Neuronal stem cell (in vitro differentiated cells): ENCODE data around the gene SLC25A45.

Source experiments
- DNase-seq: peaks from one replicate; pipeline ENCODE4 v3.0.0-alpha.2; 2013; ENCODE audit warnings: low spot score
- H2AFZ ChIP-seq: one replicate; pipeline ENCODE4 v1.6.1; 2013; ENCODE audit warnings: mild to moderate bottlenecking, low read length, inconsistent platforms
- H2AK5ac ChIP-seq: 2 replicates; pipeline ENCODE4 v1.6.1; 2013; ENCODE audit warnings: low read depth, mild to moderate bottlenecking, inconsistent platforms, low read length, moderate library complexity, mixed read lengths
- H2BK120ac ChIP-seq: 2 replicates; pipeline ENCODE4 v1.6.1; 2013; ENCODE audit warnings: low read depth, mild to moderate bottlenecking, inconsistent platforms, low read length, moderate library complexity, mixed read lengths
- H2BK12ac ChIP-seq: one replicate; pipeline ENCODE4 v1.6.1; 2013; ENCODE audit warnings: low read length, inconsistent platforms
- H2BK15ac ChIP-seq: 2 replicates; pipeline ENCODE4 v1.6.1; 2013; ENCODE audit warnings: mild to moderate bottlenecking, low read length, inconsistent platforms, mixed read lengths
- H2BK5ac ChIP-seq: one replicate; pipeline ENCODE4 v1.6.1; 2013; ENCODE audit warnings: inconsistent platforms, mild to moderate bottlenecking, low read length, moderate library complexity
- H3K14ac ChIP-seq: one replicate; pipeline ENCODE4 v1.6.1; 2013; ENCODE audit warnings: low read length, inconsistent platforms
- H3K18ac ChIP-seq: 2 replicates; pipeline ENCODE4 v1.6.1; 2013; ENCODE audit warnings: low read length, inconsistent platforms
- H3K23ac ChIP-seq: 2 replicates; pipeline ENCODE4 v1.6.1; 2013; ENCODE audit warnings: low read depth, mild to moderate bottlenecking, mixed read lengths, low read length, inconsistent platforms; ENCODE audit not compliant: poor library complexity
- H3K27ac ChIP-seq: replicated peaks from 3 replicates; pipeline ENCODE4 v1.5.1; 2013; ENCODE audit warnings: low read length, inconsistent platforms
- H3K27me3 ChIP-seq, 3 experiments: 2 replicates each; pipeline ENCODE4 v1.6.1; 2013; ENCODE audit warnings: low read length in 3 of 3, mild to moderate bottlenecking in 2 of 3, inconsistent platforms in 1 of 3, low read depth in 1 of 3, mixed read lengths in 1 of 3, moderate library complexity in 1 of 3; ENCODE audit not compliant: control insufficient read depth in 3 of 3, insufficient read depth in 3 of 3
- H3K36me3 ChIP-seq, 2 donors: replicated peaks in 1 of 2; 2 replicates each; pipeline ENCODE4 v1.6.1; 2013; ENCODE audit warnings: low read length in 2 of 2; ENCODE audit not compliant: control insufficient read depth in 2 of 2, insufficient read depth in 2 of 2
- H3K4ac ChIP-seq: 2 replicates; pipeline ENCODE4 v1.6.1; 2013; ENCODE audit warnings: inconsistent platforms, mild to moderate bottlenecking, low read length, moderate library complexity
- H3K4me1 ChIP-seq, 2 donors: 1 replicate in 1 of 2; 2 replicates in 1 of 2; pipeline ENCODE4 v1.6.1; 2013; ENCODE audit warnings: low read length in 2 of 2, low read depth in 1 of 2; ENCODE audit not compliant: control insufficient read depth in 2 of 2, insufficient read depth in 1 of 2
- H3K4me2 ChIP-seq: one replicate; pipeline ENCODE4 v1.6.1; 2013; ENCODE audit warnings: mild to moderate bottlenecking, low read length, inconsistent platforms; ENCODE audit not compliant: insufficient read depth, poor library complexity, severe bottlenecking
- H3K4me3 ChIP-seq, 2 donors: 2 replicates each; pipeline ENCODE4 v1.5.1; 2013; ENCODE audit warnings: low read length in 2 of 2, mild to moderate bottlenecking in 2 of 2, inconsistent platforms in 1 of 2, moderate library complexity in 1 of 2
- H3K79me1 ChIP-seq: one replicate; pipeline ENCODE4 v1.6.1; 2013; ENCODE audit warnings: low read depth, mild to moderate bottlenecking, inconsistent platforms, low read length, moderate library complexity
- H3K9ac ChIP-seq: one replicate; pipeline ENCODE4 v1.6.1; 2013; ENCODE audit warnings: mild to moderate bottlenecking, low read depth, low read length, inconsistent platforms; ENCODE audit not compliant: poor library complexity
- H3K9me3 ChIP-seq, 2 donors: replicated peaks in 1 of 2; 2 replicates each; pipeline versions ENCODE3 to v1.6.1; 2013; ENCODE audit warnings: low read length in 2 of 2, mild to moderate bottlenecking in 2 of 2, inconsistent platforms in 1 of 2, low read depth in 1 of 2, mixed read lengths in 1 of 2, moderate library complexity in 1 of 2; ENCODE audit not compliant: control insufficient read depth in 2 of 2, insufficient read depth in 1 of 2
- H4K8ac ChIP-seq: one replicate; pipeline ENCODE4 v1.6.1; 2013; ENCODE audit warnings: low read depth, mild to moderate bottlenecking, inconsistent platforms, low read length, moderate library complexity
- H4K91ac ChIP-seq: one replicate; pipeline ENCODE4 v1.6.1; 2013; ENCODE audit warnings: low read length, low read depth, mild to moderate bottlenecking, inconsistent platforms; ENCODE audit not compliant: poor library complexity
- WGBS, 2 donors: extraction: QIAGEN DNeasy Blood & Tissue Kit; methylation state at CpG; one replicate each; pipeline ENCODE4 v1.1.7; 2013; ENCODE audit warnings: missing lambda C conversion rate in 2 of 2, mixed read lengths in 1 of 2; ENCODE audit not compliant: insufficient read length in 2 of 2, insufficient replicate concordance in 1 of 2; ENCODE audit errors: extremely low coverage in 2 of 2; 5-methylcytosine and 5-hydroxymethylcytosine counted together

Gene SLC25A45

GRCh38 chr11:65381716-65382032 is 772 bp downstream of the SLC25A45 start:
- H2BK120ac ChIP-seq, result peak overlapping the region; percentile 51
- peak overlapping the region; percentile 100 for H2BK15ac ChIP-seq
- H3K36me3 ChIP-seq, result no peaks in the 10 kb centered on the region
- no peaks in the 10 kb centered on the region for H3K9me3 ChIP-seq
- H3K4me2 ChIP-seq, result no peak overlapping the region
- H3K27ac ChIP-seq, result peak overlapping the region; percentile 61
- peak overlapping the region; percentile 74 for H3K9ac ChIP-seq
- peak overlapping the region; percentile 79 for H2AK5ac ChIP-seq
- peak overlapping the region; percentile 83 for H2BK5ac ChIP-seq
- H4K91ac ChIP-seq, result peak overlapping the region; percentile 89
- peak overlapping the region; percentile 27 for H4K8ac ChIP-seq
- no peak for DNase-seq
- no peaks in the 10 kb centered on the region for H3K79me1 ChIP-seq
- peaks cover 14 to 15% of the 10 kb centered on the region in 2 donors for H3K4me1 ChIP-seq
- peak overlapping the region; percentile 95 for H3K18ac ChIP-seq
- peak overlapping the region; percentile 97 for H3K14ac ChIP-seq
- H3K4me3 ChIP-seq, result no peak overlapping the region
- WGBS, 2 donors, result no CpG with 5 or more reads among the region's 6 CpGs
- no peak overlapping the region for H3K4ac ChIP-seq
- H3K27me3 ChIP-seq, result peaks cover 0 to 7% (median 0%) of the 10 kb centered on the region in 3 experiments
- H2AFZ ChIP-seq, result peak overlapping the region; percentile 89
- no peak overlapping the region for H3K23ac ChIP-seq
- H2BK12ac ChIP-seq, result peak overlapping the region; percentile 86

- H3K4ac ChIP-seq, result no peak overlapping the region
- H2BK12ac ChIP-seq, result peak overlapping the region; percentile 52
- WGBS, 2 donors, result no CpG with 5 or more reads among the region's 16 CpGs
- H4K8ac ChIP-seq, result no peak overlapping the region
- peak overlapping the region; percentile 46 for H2BK5ac ChIP-seq
- H3K36me3 ChIP-seq, result no peaks in the 10 kb centered on the region
- H3K9ac ChIP-seq, result no peak overlapping the region
- H2AK5ac ChIP-seq, result peak overlapping the region; percentile 68
- H4K91ac ChIP-seq, result no peak overlapping the region
- no peak overlapping the region for H2BK120ac ChIP-seq
- peak overlapping the region; percentile 78 for H3K18ac ChIP-seq
- H2BK15ac ChIP-seq, result peak overlapping the region; percentile 73
- no peak overlapping the region for H3K23ac ChIP-seq
- peaks cover 12 to 14% of the 10 kb centered on the region in 2 donors for H3K4me1 ChIP-seq
- H3K27ac ChIP-seq, result no peak overlapping the region
- no peaks in the 10 kb centered on the region for H3K9me3 ChIP-seq
- H3K4me3 ChIP-seq, result no peak overlapping the region
- DNase-seq, result no peak
- H3K79me1 ChIP-seq, result no peaks in the 10 kb centered on the region
- H3K4me2 ChIP-seq, result no peak overlapping the region
- H2AFZ ChIP-seq, result no peak overlapping the region
- H3K14ac ChIP-seq, result no peak overlapping the region
- peaks cover 0 to 7% (median 0%) of the 10 kb centered on the region in 3 experiments for H3K27me3 ChIP-seq
These were observed 1.9 kb downstream of the SLC25A45 start for GRCh38 chr11:65380460-65381119.

- no peak overlapping the region for H2BK5ac ChIP-seq
- no peak overlapping the region for H3K9ac ChIP-seq
- no peak overlapping the region for H2BK12ac ChIP-seq
- H2BK120ac ChIP-seq, result peak overlapping the region; percentile 36
- H4K8ac ChIP-seq, result no peak overlapping the region
- H3K36me3 ChIP-seq, result no peaks in the 10 kb centered on the region
- H3K4ac ChIP-seq, result no peak overlapping the region
- H3K79me1 ChIP-seq, result no peaks in the 10 kb centered on the region
- H2BK15ac ChIP-seq, result peak overlapping the region; percentile 73
- H3K4me3 ChIP-seq, result no peak overlapping the region
- peaks cover 0 to 13% (median 0%) of the 10 kb centered on the region in 3 experiments for H3K27me3 ChIP-seq
- no peak for DNase-seq
- no peak overlapping the region for H3K4me2 ChIP-seq
- H3K4me1 ChIP-seq, result peaks cover 12 to 14% of the 10 kb centered on the region in 2 donors
- H3K27ac ChIP-seq, result no peak overlapping the region
- peaks cover 0 to 2% of the 10 kb centered on the region in 2 donors for H3K9me3 ChIP-seq
- H2AFZ ChIP-seq, result no peak overlapping the region
- H3K18ac ChIP-seq, result no peak overlapping the region
- no peak overlapping the region for H3K14ac ChIP-seq
- H2AK5ac ChIP-seq, result peak overlapping the region; percentile 68
- no peak overlapping the region for H3K23ac ChIP-seq
- no peak overlapping the region for H4K91ac ChIP-seq
- no CpG with 5 or more reads among the region's 13 CpGs for WGBS, 2 donors
These were observed 2.6 kb downstream of the SLC25A45 start for GRCh38 chr11:65379698-65380459.

DNA sequence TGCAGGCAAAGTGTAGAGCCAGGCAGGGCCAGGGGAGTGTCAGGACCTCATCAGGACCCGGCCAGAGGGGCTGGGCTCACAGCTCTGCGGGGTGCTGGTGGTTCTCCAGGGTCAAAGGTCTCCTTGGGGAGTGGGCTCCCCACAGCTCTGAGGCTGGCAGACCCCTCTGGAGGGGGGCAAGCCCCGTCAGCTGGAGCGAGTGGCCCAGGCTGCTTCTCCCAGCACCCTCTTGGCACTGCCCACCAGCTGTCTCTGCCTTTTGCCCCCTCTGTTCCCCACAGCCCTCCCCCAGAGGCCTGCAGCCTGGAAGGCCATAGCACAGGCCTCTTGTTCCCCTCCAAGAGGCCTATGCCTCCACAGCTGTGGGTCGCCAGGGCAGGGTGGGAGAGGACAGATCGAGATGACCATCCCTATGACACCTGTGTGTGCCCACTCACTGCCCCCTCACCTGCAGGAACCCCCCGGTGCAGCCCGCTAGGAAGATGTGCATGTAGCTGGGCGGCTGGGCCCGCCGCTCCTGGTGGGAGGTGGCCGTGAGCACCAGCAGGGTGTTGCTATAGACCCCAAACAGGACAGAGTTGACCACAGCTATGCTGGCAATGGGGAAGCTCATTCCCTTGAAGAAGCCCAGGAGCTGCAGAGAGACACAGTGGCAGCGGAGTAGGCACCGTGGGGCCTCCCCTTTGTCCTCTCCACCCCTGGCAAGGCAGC is 3.4 kb downstream of the SLC25A45 start:
- no peak overlapping the region for H3K4me3 ChIP-seq
- peak overlapping the region; percentile 1 for H3K18ac ChIP-seq
- H4K91ac ChIP-seq, result peak overlapping the region; percentile 82
- H3K27ac ChIP-seq, result no peak overlapping the region
- peak overlapping the region; percentile 75 for H3K23ac ChIP-seq
- no peak overlapping the region for H2BK5ac ChIP-seq
- no peak overlapping the region for H3K9ac ChIP-seq
- no peak overlapping the region for H3K4ac ChIP-seq
- peak overlapping the region; percentile 45 for H2BK15ac ChIP-seq
- no peaks in the 10 kb centered on the region for H3K36me3 ChIP-seq
- no peak overlapping the region for H3K4me2 ChIP-seq
- peak overlapping the region; percentile 36 for H2BK120ac ChIP-seq
- no CpG with 5 or more reads among the region's 14 CpGs for WGBS, 2 donors
- peaks cover 0 to 13% (median 0%) of the 10 kb centered on the region in 3 experiments for H3K27me3 ChIP-seq
- H2AK5ac ChIP-seq, result peak overlapping the region; percentile 61
- H4K8ac ChIP-seq, result no peak overlapping the region
- H3K9me3 ChIP-seq, result peaks cover 0 to 2% of the 10 kb centered on the region in 2 donors
- no peak overlapping the region for H3K14ac ChIP-seq
- H2BK12ac ChIP-seq, result no peak overlapping the region
- H2AFZ ChIP-seq, result no peak overlapping the region
- H3K79me1 ChIP-seq, result no peaks in the 10 kb centered on the region
- no peak for DNase-seq
- H3K4me1 ChIP-seq, result peaks cover 12 to 14% of the 10 kb centered on the region in 2 donors
